Measurements from ENCODE around the gene OBSL1.
A peak's percentile ranks its signal among the peaks of the same experiment; 100 is the strongest.

OBSL1 gene

GRCh38 chr2:219571311-219572236 is at the start of gene OBSL1:
Gene OBSL1, minus strand, starts transcription at chr2:219571539. Its CDS starts 307 bp downstream, at chr2:219571232.
- peak; percentile 96 for DNase-seq

- no peak for DNase-seq
Observed at GRCh38 chr2:219620546-219620945, 49.2 kb upstream of the OBSL1 start.

- DNase-seq, result peak; percentile 62
Observed at GRCh38 chr2:219619235-219619634, 47.9 kb upstream of the OBSL1 start.

- DNase-seq, result no peak
Observed at GRCh38 chr2:219618733-219619122, 47.4 kb upstream of the OBSL1 start.

GRCh38 chr2:219616550-219616949 is 45.2 kb upstream of the OBSL1 start:
- no peak for DNase-seq

- DNase-seq, result no peak
Observed at GRCh38 chr2:219615894-219616293, 44.6 kb upstream of the OBSL1 start.

GRCh38 chr2:219615036-219615435 is 43.7 kb upstream of the OBSL1 start:
- no peak for DNase-seq

- no peak for DNase-seq
Observed at GRCh38 chr2:219614076-219614860, 42.9 kb upstream of the OBSL1 start.

- no peak for DNase-seq
Observed at GRCh38 chr2:219613461-219614070, 42.2 kb upstream of the OBSL1 start.

GRCh38 chr2:219612577-219613286 is 41.4 kb upstream of the OBSL1 start:
- no peak for DNase-seq

GRCh38 chr2:219611866-219612576 is 40.7 kb upstream of the OBSL1 start:
- no peak for DNase-seq

GRCh38 chr2:219611306-219611705 is 40.0 kb upstream of the OBSL1 start:
- DNase-seq, result no peak

- no peak for DNase-seq
Observed at GRCh38 chr2:219609149-219609750, 37.9 kb upstream of the OBSL1 start.

GRCh38 chr2:219608399-219608964 is 37.1 kb upstream of the OBSL1 start:
- DNase-seq, result no peak

- DNase-seq, result no peak
Observed at GRCh38 chr2:219607931-219608330, 36.6 kb upstream of the OBSL1 start.

- DNase-seq, result peak; percentile 42
Observed at GRCh38 chr2:219605607-219605954, 34.2 kb upstream of the OBSL1 start.

GRCh38 chr2:219603771-219604170 is 32.4 kb upstream of the OBSL1 start:
- no peak for DNase-seq

GRCh38 chr2:219598308-219599078 is 27.2 kb upstream of the OBSL1 start:
- DNase-seq, result no peak

- peak; percentile 99 for DNase-seq
Observed at GRCh38 chr2:219597552-219598307, 26.4 kb upstream of the OBSL1 start, which contains the start of gene STK11IP. Gene STK11IP, plus strand, starts transcription at chr2:219597857. Its CDS starts 263 bp downstream, at chr2:219598120.
